GM12878 (cell line): ENCODE results near the gene FLT3LG. TPM values are rescaled to one million over a fixed set of nuclear protein-coding genes. Genes with fewer than 3 reads are reported as not detected.

Experiments used
- ATF7 ChIP-seq: fragments of 450-650 bp; IDR thresholded peaks from 2 replicates; pipeline ENCODE4 v1.6.1; 2016; ENCODE audit warnings: low read depth, mild to moderate bottlenecking
- BACH1 ChIP-seq: fragments of 450-650 bp; IDR thresholded peaks from 2 replicates; pipeline ENCODE4 v1.6.1; 2017; ENCODE audit warnings: mild to moderate bottlenecking, borderline replicate concordance
- BCL11A ChIP-seq: IDR thresholded peaks from 2 replicates; pipeline ENCODE4 v1.6.1; 2011; ENCODE audit warnings: low read depth, low read length
- BHLHE40 ChIP-seq, 2 experiments: fragments of 450-650 bp in 1 of 2; IDR thresholded peaks; 2 replicates each; pipeline ENCODE4 v1.6.1; 2011 to 2017; ENCODE audit warnings: low read depth in 2 of 2, borderline replicate concordance in 1 of 2, improper control_type of control experiment in 1 of 2, low read length in 1 of 2, mild to moderate bottlenecking in 1 of 2
- CBFB ChIP-seq: IDR thresholded peaks from 2 replicates; pipeline ENCODE4 v1.6.1; 2016; ENCODE audit warnings: antibody characterized with exemption, low read depth
- CREB1 ChIP-seq: IDR thresholded peaks from 2 replicates; pipeline ENCODE4 v1.6.1; 2012; ENCODE audit warnings: low read depth, mild to moderate bottlenecking, inconsistent platforms
- EGR1 ChIP-seq, 2 experiments: IDR thresholded peaks; 1 replicate in 1 of 2; 2 replicates in 1 of 2; pipeline ENCODE4 v1.6.1; 2011 to 2012; ENCODE audit warnings: low read depth in 2 of 2, low read length in 2 of 2, borderline replicate concordance in 1 of 2, mild to moderate bottlenecking in 1 of 2, moderate library complexity in 1 of 2
- EP300 ChIP-seq, 2 experiments: fragments of 150-350 bp in 1 of 2; IDR thresholded peaks; 2 replicates each; pipeline ENCODE4 v1.6.1; 2011 to 2012; ENCODE audit warnings: low read depth in 2 of 2, low read length in 2 of 2, borderline replicate concordance in 1 of 2, improper control_type of control experiment in 1 of 2, inconsistent platforms in 1 of 2; ENCODE audit not compliant: control insufficient read depth in 1 of 2
- HDAC2 ChIP-seq: fragments of 200-600 bp; sonication (generic); IDR thresholded peaks from 2 replicates; pipeline ENCODE4 v1.6.1; 2017
- HSF1 ChIP-seq: fragments of 150-350 bp; IDR thresholded peaks from 2 replicates; pipeline ENCODE4 v1.6.1; 2014; ENCODE audit warnings: mild to moderate bottlenecking, low read depth, low read length
- IKZF1 ChIP-seq: fragments of 450-650 bp; conservative IDR thresholded peaks from 2 replicates; pipeline ENCODE4 v1.6.1; 2017; ENCODE audit warnings: antibody characterized with exemption, mild to moderate bottlenecking
- JUNB ChIP-seq: IDR thresholded peaks from 2 replicates; pipeline ENCODE4 v1.6.1; 2016; ENCODE audit warnings: antibody characterized with exemption, mild to moderate bottlenecking
- NFYB ChIP-seq: IDR thresholded peaks from 2 replicates; pipeline ENCODE4 v1.6.1; 2011; ENCODE audit warnings: low read depth, mild to moderate bottlenecking, low read length, improper control_type of control experiment, moderate library complexity; ENCODE audit not compliant: insufficient read depth
- PKNOX1 ChIP-seq: fragments of 450-650 bp; IDR thresholded peaks from 2 replicates; pipeline ENCODE4 v1.6.1; 2016; ENCODE audit warnings: mild to moderate bottlenecking
- SMC3 ChIP-seq: IDR thresholded peaks from 2 replicates; pipeline ENCODE4 v1.6.1; 2011; ENCODE audit warnings: low read length, improper control_type of control experiment, borderline replicate concordance
- TBL1XR1 ChIP-seq: IDR thresholded peaks from 2 replicates; pipeline ENCODE4 v1.6.1; 2012; ENCODE audit warnings: low read depth, low read length, improper control_type of control experiment
- USF1 ChIP-seq: IDR thresholded peaks from 2 replicates; pipeline ENCODE4 v1.6.1; 2011; ENCODE audit warnings: borderline replicate concordance, low read depth, mild to moderate bottlenecking, moderate library complexity, mixed read lengths, low read length; ENCODE audit not compliant: insufficient read depth; ENCODE audit errors: extremely low read length
- YY1 ChIP-seq: IDR thresholded peaks from 2 replicates; pipeline ENCODE4 v1.6.1; 2011; ENCODE audit warnings: low read depth, mild to moderate bottlenecking, low read length
- ZBTB33 ChIP-seq: fragments of 450-650 bp; IDR thresholded peaks from 2 replicates; pipeline ENCODE4 v1.6.1; 2017; ENCODE audit warnings: mild to moderate bottlenecking
- polyA plus RNA-seq, 11 experiments: library from polyadenylated mRNA; depleted of rRNA in 4 of 11; unstranded in 6 of 11; stranded (reverse) in 5 of 11; fragments of >200 nt; fragmentation: Nextera tagmentation in 4 of 11; fragmentation: Illumina TruSeq in 1 of 11; extraction: Ambion mirVana in 4 of 11; extraction: Trizol in 1 of 11; gene quantifications; 1 replicate in 1 of 11; 2 replicates in 10 of 11; pipeline versions ENCODE4 v1.2.1 to v1.2.3, GENCODE V29; 2011 to 2016; ENCODE audit warnings: inconsistent platforms in 2 of 11, missing spikeins in 2 of 11, low read depth in 1 of 11
- total RNA-seq, 4 experiments: library from RNA; depleted of rRNA in 3 of 4; stranded (reverse); fragments of >200 nt in 3 of 4; fragmentation: Illumina TruSeq in 1 of 4; extraction: Trizol in 1 of 4; gene quantifications; 2 replicates each; pipeline versions ENCODE4 v1.2.1 to v1.2.3, GENCODE V29; 2013 to 2021
- TF ChIP-seq, protein P1 (sequence below): fragments of 450-650 bp; IDR thresholded peaks from 2 replicates; pipeline ENCODE4 v1.6.1; 2018; ENCODE audit warnings: borderline replicate concordance, mild to moderate bottlenecking; ENCODE audit not compliant: partially characterized antibody

The FLT3LG gene
- total and polyA plus RNA-seq, 10 of the 15 experiments (the other 5 are each of a cell fraction or from before 2014, with no cell fraction given), result 0.68 to 13.1 (median 4.3) TPM

DNA sequence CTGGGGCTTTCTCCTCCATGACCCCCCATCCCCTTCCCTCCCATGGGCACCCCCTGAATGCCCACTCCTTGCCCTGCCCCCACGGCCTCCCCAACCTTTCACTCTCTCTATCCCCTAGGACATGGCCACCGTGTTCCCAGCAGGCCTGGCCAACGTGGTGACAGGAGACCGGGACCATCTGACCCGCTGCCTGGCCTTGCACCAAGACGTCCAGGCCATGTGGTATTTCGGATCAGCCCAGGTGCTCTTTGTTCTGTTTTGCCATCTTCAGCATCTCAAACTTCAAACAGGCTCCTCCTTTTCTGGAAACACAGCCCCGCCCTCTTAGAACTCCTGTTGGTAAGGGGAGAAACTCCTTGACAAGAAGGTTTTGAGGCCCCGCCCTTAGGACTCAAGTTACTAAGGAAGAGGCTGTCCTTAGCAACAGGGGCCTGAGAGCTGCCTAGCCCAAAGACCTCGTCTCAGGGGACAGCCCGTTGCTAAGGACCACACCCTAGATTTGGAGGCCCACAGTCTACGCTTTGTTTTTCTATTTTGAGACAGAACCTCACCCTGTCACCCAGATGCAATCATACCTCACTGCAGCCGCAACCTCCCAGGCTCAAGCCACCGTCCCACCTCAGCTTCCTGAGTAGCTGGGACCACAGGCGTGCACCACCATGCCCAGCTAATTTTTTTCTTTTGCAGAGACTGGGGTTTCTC lies 5.1 kb upstream of the FLT3LG start (continued):
- TF ChIP-seq BHLHE40 (IDR thresholded peaks at IDR 0.05; ENCODE audit: borderline replicate concordance in 1 of 2, low read depth in 2 of 2, low read length in 1 of 2) (peak; percentile 32 to 75; a peak in 3 of 4 replicates), TBL1XR1 (peak; percentile 20; the same call in 1 of the 2 replicates), IKZF1 (peak; percentile 54), EGR1 (IDR thresholded peaks at IDR 0.05; ENCODE audit: borderline replicate concordance in 1 of 2, low read depth in 2 of 2, low read length in 2 of 2) (no peak), EP300 (IDR thresholded peaks at IDR 0.05; ENCODE audit: borderline replicate concordance in 1 of 2, control insufficient read depth in 1 of 2, low read depth in 2 of 2, low read length in 2 of 2) (peak in 1 of 2 experiments; percentile 66; a peak in 1 of 4 replicates), CBFB (peak; percentile 88), SMC3 (no peak), YY1 (0 out of 2 replicates have a peak, but pooled peaks have one; percentile 27), NFYB (0 out of 2 replicates have a peak, but pooled peaks have one; percentile 29), HDAC2 (no peak), ATF7 (peak; percentile 79), PKNOX1 (peak; percentile 88), HSF1 (no peak), BACH1 (no peak), ZBTB33 (no peak), CREB1 (peak; percentile 58; the same call in 1 of the 2 replicates), USF1 (no peak), BCL11A (peak; percentile 72), JUNB (peak; percentile 22; the same call in 1 of the 2 replicates)
- TF ChIP-seq, protein P1, sequence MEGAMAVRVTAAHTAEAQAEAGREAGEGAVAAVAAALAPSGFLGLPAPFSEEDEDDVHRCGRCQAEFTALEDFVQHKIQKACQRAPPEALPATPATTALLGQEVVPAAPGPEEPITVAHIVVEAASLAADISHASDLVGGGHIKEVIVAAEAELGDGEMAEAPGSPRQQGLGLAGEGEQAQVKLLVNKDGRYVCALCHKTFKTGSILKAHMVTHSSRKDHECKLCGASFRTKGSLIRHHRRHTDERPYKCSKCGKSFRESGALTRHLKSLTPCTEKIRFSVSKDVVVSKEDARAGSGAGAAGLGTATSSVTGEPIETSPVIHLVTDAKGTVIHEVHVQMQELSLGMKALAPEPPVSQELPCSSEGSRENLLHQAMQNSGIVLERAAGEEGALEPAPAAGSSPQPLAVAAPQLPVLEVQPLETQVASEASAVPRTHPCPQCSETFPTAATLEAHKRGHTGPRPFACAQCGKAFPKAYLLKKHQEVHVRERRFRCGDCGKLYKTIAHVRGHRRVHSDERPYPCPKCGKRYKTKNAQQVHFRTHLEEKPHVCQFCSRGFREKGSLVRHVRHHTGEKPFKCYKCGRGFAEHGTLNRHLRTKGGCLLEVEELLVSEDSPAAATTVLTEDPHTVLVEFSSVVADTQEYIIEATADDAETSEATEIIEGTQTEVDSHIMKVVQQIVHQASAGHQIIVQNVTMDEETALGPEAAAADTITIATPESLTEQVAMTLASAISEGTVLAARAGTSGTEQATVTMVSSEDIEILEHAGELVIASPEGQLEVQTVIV, result no peak
